ENCODE data around the gene RRP15. TPM values are rescaled to one million over a fixed set of nuclear protein-coding genes. Genes with fewer than 3 reads are reported as not detected.

The RRP15 gene
- total RNA-seq, 6 experiments from 2014 or later, result 24.9 to 33.6 (median 30.5) TPM

- no peak overlapping the region for H3K27ac Mint-ChIP-seq
- no peaks in the 10 kb centered on the region for H3K36me3 Mint-ChIP-seq (ENCODE audit: low read depth)
- no peak overlapping the region for H3K4me3 Mint-ChIP-seq
- H3K4me1 Mint-ChIP-seq (ENCODE audit: low read depth), result no peaks in the 10 kb centered on the region
- H3K27me3 Mint-ChIP-seq (ENCODE audit: insufficient read depth), result peaks cover 4% of the 10 kb centered on the region; the same call in 1 of the 2 replicates
- H3K9me3 Mint-ChIP-seq, result peaks cover 4% of the 10 kb centered on the region; the same call in 1 of the 2 replicates
- no peak for DNase-seq
- TF ChIP-seq CTCF (IDR thresholded peaks at IDR 0.05), result peak; percentile 46
Measured at GRCh38 chr1:218259800-218260199, 25.3 kb upstream of the RRP15 start.

- no peak for TF ChIP-seq CTCF (IDR thresholded peaks at IDR 0.05)
- Mint-ChIP-seq H3K27me3 (ENCODE audit: insufficient read depth) (peaks cover 4% of the 10 kb centered on the region), H3K27ac (no peak overlapping the region), H3K9me3 (peaks cover 4% of the 10 kb centered on the region; the same call in 1 of the 2 replicates), H3K4me1 (ENCODE audit: low read depth) (no peaks in the 10 kb centered on the region), H3K4me3 (no peak overlapping the region), H3K36me3 (ENCODE audit: low read depth) (no peaks in the 10 kb centered on the region)
- no peak for DNase-seq
Measured at GRCh38 chr1:218262259-218262658, 22.8 kb upstream of the RRP15 start.

- DNase-seq, result no peak
- Mint-ChIP-seq H3K4me1 (ENCODE audit: low read depth) (no peaks in the 10 kb centered on the region), H3K27me3 (ENCODE audit: insufficient read depth) (peaks cover 7% of the 10 kb centered on the region)
Measured at GRCh38 chr1:218266356-218266755, 18.7 kb upstream of the RRP15 start.

GRCh38 chr1:218272366-218272765 lies 12.7 kb upstream of the RRP15 start:
- Mint-ChIP-seq H3K27ac (no peak overlapping the region), H3K36me3 (ENCODE audit: low read depth) (no peaks in the 10 kb centered on the region), H3K4me1 (ENCODE audit: low read depth) (no peaks in the 10 kb centered on the region), H3K27me3 (ENCODE audit: insufficient read depth) (peaks cover 6% of the 10 kb centered on the region), H3K9me3 (no peaks in the 10 kb centered on the region), H3K4me3 (no peak overlapping the region)
- no peak for TF ChIP-seq CTCF (IDR thresholded peaks at IDR 0.05)
- DNase-seq, result no peak

More at GRCh38 chr1:218266356-218266755, 18.7 kb upstream of the RRP15 start:
- H3K9me3 Mint-ChIP-seq, result no peaks in the 10 kb centered on the region
- H3K4me3 Mint-ChIP-seq, result no peak overlapping the region
- no peak for TF ChIP-seq CTCF (IDR thresholded peaks at IDR 0.05)
- no peak overlapping the region for H3K27ac Mint-ChIP-seq
- H3K36me3 Mint-ChIP-seq (ENCODE audit: low read depth), result no peaks in the 10 kb centered on the region

GRCh38 chr1:218273762-218274479 lies 11.2 kb upstream of the RRP15 start:
- Mint-ChIP-seq H3K9me3 (no peaks in the 10 kb centered on the region), H3K36me3 (ENCODE audit: low read depth) (no peaks in the 10 kb centered on the region), H3K27me3 (ENCODE audit: insufficient read depth) (peaks cover 3% of the 10 kb centered on the region), H3K4me3 (no peak overlapping the region), H3K27ac (no peak overlapping the region), H3K4me1 (ENCODE audit: low read depth) (no peaks in the 10 kb centered on the region)
- no peak for TF ChIP-seq CTCF (IDR thresholded peaks at IDR 0.05)
- no peak for DNase-seq
